CD4-positive, CD25-positive, alpha-beta regulatory T cell (primary cell): ENCODE measurements around the gene PYCARD. TPM values are rescaled to one million over a fixed set of nuclear protein-coding genes. Genes with fewer than 3 reads are reported as not detected.

ENCODE experiments used
- ATAC-seq, 2 donors: fragments of 150-1000 bp; cut with Tn5 transposase; one replicate each; pipeline ENCODE4 v1.10.0; 2021; ENCODE audit warnings: low read depth in 2 of 2, moderate number of reproducible peaks in 2 of 2, moderate library complexity in 1 of 2
- DNase-seq, 3 donors: peaks; one replicate each; pipeline versions ENCODE4 v3.0.0 to v3.0.0-alpha.2; 2012 to 2022; ENCODE audit warnings: mixed read lengths in 1 of 3
- H3K27ac ChIP-seq: one replicate; pipeline ENCODE4 v1.7.0; 2013; ENCODE audit warnings: mild to moderate bottlenecking, low read length; ENCODE audit not compliant: insufficient read depth, poor library complexity, severe bottlenecking
- H3K27me3 ChIP-seq: one replicate; pipeline ENCODE4 v1.7.0; 2013; ENCODE audit warnings: low read length; ENCODE audit not compliant: control insufficient read depth, insufficient read depth
- H3K36me3 ChIP-seq: one replicate; pipeline ENCODE4 v1.7.0; 2013; ENCODE audit warnings: mild to moderate bottlenecking, low read length, moderate library complexity; ENCODE audit not compliant: control insufficient read depth, insufficient read depth
- H3K4me1 ChIP-seq: 2 replicates; pipeline ENCODE4 v1.7.0; 2013; ENCODE audit warnings: mild to moderate bottlenecking, low read length; ENCODE audit not compliant: insufficient read depth, control insufficient read depth, poor library complexity, severe bottlenecking
- H3K4me3 ChIP-seq: one replicate; pipeline ENCODE4 v1.7.0; 2013; ENCODE audit warnings: low read depth, mild to moderate bottlenecking, low read length, moderate library complexity
- H3K9me3 ChIP-seq, 2 experiments: 1 replicate in 1 of 2; 2 replicates in 1 of 2; pipeline ENCODE4 v1.7.0; 2013; ENCODE audit warnings: low read length in 2 of 2, mild to moderate bottlenecking in 1 of 2, moderate library complexity in 1 of 2; ENCODE audit not compliant: control insufficient read depth in 2 of 2
- H3K27ac Mint-ChIP-seq, 3 donors: one replicate each; pipeline ENCODE4 v1.8.0; 2020 to 2022; ENCODE audit warnings: mild to moderate bottlenecking in 3 of 3, mixed read lengths in 3 of 3, moderate library complexity in 2 of 3
- H3K27me3 Mint-ChIP-seq: one replicate; pipeline ENCODE4 v1.8.0; 2022; ENCODE audit warnings: mild to moderate bottlenecking, mixed read lengths
- H3K36me3 Mint-ChIP-seq: one replicate; pipeline ENCODE4 v1.8.0; 2020; ENCODE audit warnings: mixed read lengths
- H3K4me1 Mint-ChIP-seq, 4 donors: one replicate each; pipeline ENCODE4 v1.8.0; 2020 to 2022; ENCODE audit warnings: mixed read lengths in 4 of 4, mild to moderate bottlenecking in 1 of 4
- H3K4me3 Mint-ChIP-seq, 4 donors: one replicate each; pipeline ENCODE4 v1.8.0; 2020 to 2022; ENCODE audit warnings: mild to moderate bottlenecking in 4 of 4, mixed read lengths in 4 of 4, moderate library complexity in 3 of 4
- H3K9me3 Mint-ChIP-seq, 7 donors: one replicate each; pipeline ENCODE4 v1.8.0; 2020 to 2022; ENCODE audit warnings: mixed read lengths in 7 of 7, mild to moderate bottlenecking in 3 of 7, moderate library complexity in 2 of 7
- polyA plus RNA-seq, 4 donors: library from polyadenylated mRNA; unstranded; fragments of 300-500 nt; fragmentation: Illumina TruSeq; gene quantifications; one replicate each; pipeline ENCODE4 v1.2.3, GENCODE V29; 2021
- total RNA-seq: library from RNA; stranded (reverse); gene quantifications from one replicate; pipeline ENCODE4 v1.2.3, GENCODE V29; 2022

Gene PYCARD
- total and polyA plus RNA-seq, 5 donors from 2014 or later, result 25.0 to 82.9 (median 67.0) TPM

DNA sequence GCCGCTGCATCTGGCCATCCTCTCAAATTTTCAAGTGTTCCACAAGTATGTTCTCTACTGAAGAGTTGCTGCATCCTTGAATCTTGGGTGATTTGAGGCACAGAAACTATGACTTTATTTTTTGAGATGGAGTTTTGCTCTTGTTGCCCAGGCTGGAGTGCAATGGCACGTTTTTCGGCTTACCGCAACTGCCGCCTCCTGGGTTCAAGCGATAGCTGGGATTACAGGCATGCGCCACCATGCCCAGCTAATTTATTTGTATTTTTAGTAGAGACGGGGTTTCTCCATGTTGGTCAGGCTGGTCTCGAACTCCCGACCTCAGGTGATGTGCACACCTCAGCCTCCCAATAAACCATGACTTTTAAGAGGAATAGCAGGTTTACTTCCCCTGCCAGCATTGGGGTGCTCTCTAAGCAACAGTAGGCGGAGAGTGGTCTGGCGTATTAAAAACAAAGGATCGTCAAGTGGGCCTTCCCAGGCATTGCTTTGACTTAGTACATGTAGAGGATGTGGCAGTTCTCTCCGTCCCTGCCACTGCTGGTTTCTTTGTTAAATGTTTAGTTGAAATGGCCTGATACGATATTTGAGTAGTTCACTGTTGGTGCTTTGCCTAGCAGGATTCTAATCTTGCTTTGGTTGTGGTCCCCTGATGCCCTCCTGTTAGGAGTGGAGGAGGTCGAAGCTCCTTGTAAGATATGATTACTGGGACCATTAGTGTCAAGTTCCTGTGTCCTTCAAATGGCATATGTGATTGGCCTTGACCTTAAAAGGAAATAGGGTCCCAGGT, 9.5 kb downstream of the PYCARD start:
- no peak for ATAC-seq
- Histone ChIP-seq H3K36me3 (peaks cover 84% of the 10 kb centered on the region), H3K4me3 (no peak overlapping the region), H3K4me1 (peaks cover 13% of the 10 kb centered on the region), H3K27me3 (no peaks in the 10 kb centered on the region), H3K27ac (no peak overlapping the region), H3K9me3 (no peaks in the 10 kb centered on the region)
- Mint-ChIP-seq H3K27me3 (peaks cover 6% of the 10 kb centered on the region), H3K27ac (peak overlapping the region in 2 of 3 donors; percentile 10 to 12), H3K9me3 (no peaks in the 10 kb centered on the region), H3K4me3 (peak overlapping the region in 1 of 4 donors; percentile 81), H3K36me3 (peaks cover 68% of the 10 kb centered on the region), H3K4me1 (peaks cover 34 to 59% (median 48%) of the 10 kb centered on the region in 4 donors)
- DNase-seq, result no peak

DNA sequence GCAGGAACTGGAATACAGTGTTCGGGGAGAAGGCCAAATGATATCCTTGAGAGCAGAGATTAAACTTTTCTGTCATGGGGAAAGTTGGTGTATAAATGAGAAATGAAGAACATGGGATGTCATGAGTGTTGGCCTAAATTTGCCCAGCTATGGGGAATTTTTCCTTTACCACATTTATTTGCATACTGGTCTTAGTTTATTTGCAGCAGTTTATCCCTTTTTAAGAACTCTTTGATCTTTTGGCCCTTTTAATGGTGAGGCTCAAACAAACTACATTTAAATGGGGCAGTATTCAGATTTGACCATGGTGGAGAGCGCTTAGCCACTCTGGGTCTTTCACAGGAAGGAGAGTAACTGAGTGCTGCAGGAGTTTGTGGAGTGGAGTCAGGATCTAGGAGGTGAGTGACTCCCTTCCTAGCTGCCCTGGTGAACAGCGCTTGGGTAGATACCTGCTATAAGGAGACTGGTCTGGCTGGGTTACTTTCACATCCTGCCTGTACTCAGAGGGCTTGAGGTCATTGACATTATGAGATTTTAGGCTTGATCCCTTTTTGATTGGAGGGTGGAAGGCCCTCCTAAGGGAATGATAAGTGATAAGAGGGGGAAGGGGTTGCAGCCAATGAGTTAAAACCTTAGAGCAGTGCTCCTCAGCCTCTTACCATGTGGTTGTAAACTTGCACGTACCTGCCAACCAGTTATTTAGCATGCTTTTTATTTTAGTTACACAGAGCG, 10.7 kb downstream of the PYCARD start:
- Histone ChIP-seq H3K4me3 (no peak overlapping the region), H3K27ac (no peak overlapping the region), H3K4me1 (peaks cover 20% of the 10 kb centered on the region), H3K36me3 (peaks cover 96% of the 10 kb centered on the region), H3K27me3 (no peaks in the 10 kb centered on the region), H3K9me3 (no peaks in the 10 kb centered on the region)
- Mint-ChIP-seq H3K4me1 (peaks cover 38 to 68% (median 57%) of the 10 kb centered on the region in 4 donors), H3K9me3 (peaks cover 0 to 2% (median 0%) of the 10 kb centered on the region in 7 donors), H3K27me3 (peaks cover 6% of the 10 kb centered on the region), H3K27ac (peak overlapping the region in 2 of 3 donors; percentile 43 to 72), H3K4me3 (peak overlapping the region in 2 of 4 donors; percentile 49 to 86), H3K36me3 (peaks cover 78% of the 10 kb centered on the region)
- no peak for DNase-seq
- no peak for ATAC-seq

DNA sequence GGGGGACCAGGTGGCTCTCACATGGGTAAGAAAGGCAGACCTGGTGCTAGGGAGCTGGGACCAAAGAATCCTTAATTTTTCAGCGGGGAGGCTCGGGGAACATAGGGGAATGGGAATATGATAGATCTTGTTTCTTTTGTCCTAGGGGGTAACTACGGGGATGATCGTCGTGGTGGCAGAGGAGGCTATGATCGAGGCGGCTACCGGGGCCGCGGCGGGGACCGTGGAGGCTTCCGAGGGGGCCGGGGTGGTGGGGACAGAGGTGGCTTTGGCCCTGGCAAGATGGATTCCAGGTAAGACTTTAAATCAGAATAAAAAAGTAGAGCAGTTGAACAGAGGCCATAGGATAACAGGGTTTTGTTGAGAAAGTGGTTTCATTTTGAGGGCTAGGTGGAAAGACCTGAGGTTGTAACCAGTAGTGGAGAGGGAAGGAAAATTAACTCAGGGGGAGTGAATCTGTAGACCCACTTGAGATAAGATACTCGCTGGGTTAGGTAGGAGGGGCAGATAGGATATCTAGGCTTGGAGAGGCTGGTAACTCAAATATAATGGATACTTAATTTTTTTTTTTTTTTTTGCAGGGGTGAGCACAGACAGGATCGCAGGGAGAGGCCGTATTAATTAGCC, 11.6 kb downstream of the PYCARD start:
- Mint-ChIP-seq H3K27me3 (peaks cover 6% of the 10 kb centered on the region), H3K4me3 (peak overlapping the region in 3 of 4 donors; percentile 30 to 86 (median 34)), H3K36me3 (peaks cover 83% of the 10 kb centered on the region), H3K27ac (peak overlapping the region in 1 of 3 donors; percentile 72), H3K4me1 (peaks cover 46 to 72% (median 62%) of the 10 kb centered on the region in 4 donors), H3K9me3 (peaks cover 0 to 2% (median 0%) of the 10 kb centered on the region in 7 donors)
- H3K4me1 ChIP-seq, result peaks cover 28% of the 10 kb centered on the region
- DNase-seq, result no peak
- no peaks in the 10 kb centered on the region for H3K27me3 ChIP-seq
- H3K4me3 ChIP-seq, result no peak overlapping the region
- no peak overlapping the region for H3K27ac ChIP-seq
- ATAC-seq, result no peak
- H3K9me3 ChIP-seq, result no peaks in the 10 kb centered on the region
- H3K36me3 ChIP-seq, result peaks cover 99% of the 10 kb centered on the region

DNA sequence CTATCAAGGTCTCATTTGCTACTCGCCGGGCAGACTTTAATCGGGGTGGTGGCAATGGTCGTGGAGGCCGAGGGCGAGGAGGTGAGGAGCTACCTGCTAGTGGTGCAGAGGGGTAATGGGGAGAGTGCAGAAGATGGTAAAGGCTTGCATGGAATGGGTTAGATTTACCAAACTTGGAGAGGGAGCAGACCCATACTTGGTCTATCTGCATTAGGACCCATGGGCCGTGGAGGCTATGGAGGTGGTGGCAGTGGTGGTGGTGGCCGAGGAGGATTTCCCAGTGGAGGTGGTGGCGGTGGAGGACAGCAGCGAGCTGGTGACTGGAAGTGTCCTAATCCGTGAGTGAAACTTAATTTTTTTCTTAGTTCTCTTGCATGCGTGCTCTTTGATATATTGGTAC, 12.5 kb downstream of the PYCARD start:
- peak overlapping the region in 2 of 3 donors; percentile 61 to 72 for H3K27ac Mint-ChIP-seq
- ATAC-seq, result no peak
- Histone ChIP-seq H3K36me3 (peaks cover 100% of the 10 kb centered on the region), H3K27me3 (no peaks in the 10 kb centered on the region), H3K9me3 (no peaks in the 10 kb centered on the region), H3K27ac (no peak overlapping the region), H3K4me1 (peaks cover 33% of the 10 kb centered on the region), H3K4me3 (no peak overlapping the region)
- H3K4me1 Mint-ChIP-seq, result peaks cover 50 to 81% (median 66%) of the 10 kb centered on the region in 4 donors
- no peak for DNase-seq
- peaks cover 86% of the 10 kb centered on the region for H3K36me3 Mint-ChIP-seq
- H3K4me3 Mint-ChIP-seq, result peak overlapping the region in 3 of 4 donors; percentile 36 to 86 (median 43)
- peaks cover 0 to 2% (median 0%) of the 10 kb centered on the region in 7 donors for H3K9me3 Mint-ChIP-seq
- peaks cover 6% of the 10 kb centered on the region for H3K27me3 Mint-ChIP-seq

DNA sequence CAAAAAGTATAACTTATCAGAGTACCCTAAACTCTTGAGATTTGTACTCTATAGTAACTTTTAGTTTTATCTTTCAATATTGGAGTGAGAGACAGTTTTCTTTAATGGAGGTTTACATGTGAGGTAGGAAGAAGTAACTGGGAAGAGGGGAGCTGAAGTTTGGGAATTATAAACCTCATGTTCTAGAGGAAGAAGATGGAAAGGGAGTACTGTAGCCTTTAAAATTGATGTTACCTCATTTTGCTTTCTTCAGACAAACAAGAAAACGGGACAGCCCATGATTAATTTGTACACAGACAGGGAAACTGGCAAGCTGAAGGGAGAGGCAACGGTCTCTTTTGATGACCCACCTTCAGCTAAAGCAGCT, 13.2 kb downstream of the PYCARD start:
- DNase-seq (no peak), ATAC-seq (no peak)
- H3K27ac ChIP-seq, result peak overlapping the region; percentile 30
- Mint-ChIP-seq H3K9me3 (peaks cover 0 to 2% (median 0%) of the 10 kb centered on the region in 7 donors), H3K27ac (peak overlapping the region in 2 of 3 donors; percentile 4 to 61), H3K36me3 (peaks cover 87% of the 10 kb centered on the region), H3K4me1 (peaks cover 51 to 87% (median 69%) of the 10 kb centered on the region in 4 donors), H3K4me3 (peak overlapping the region in 1 of 4 donors; percentile 87), H3K27me3 (peaks cover 6% of the 10 kb centered on the region)
- H3K36me3 ChIP-seq, result peaks cover 99% of the 10 kb centered on the region
- no peaks in the 10 kb centered on the region for H3K27me3 ChIP-seq
- H3K4me1 ChIP-seq, result peaks cover 29% of the 10 kb centered on the region
- no peak overlapping the region for H3K4me3 ChIP-seq
- no peaks in the 10 kb centered on the region for H3K9me3 ChIP-seq

DNA sequence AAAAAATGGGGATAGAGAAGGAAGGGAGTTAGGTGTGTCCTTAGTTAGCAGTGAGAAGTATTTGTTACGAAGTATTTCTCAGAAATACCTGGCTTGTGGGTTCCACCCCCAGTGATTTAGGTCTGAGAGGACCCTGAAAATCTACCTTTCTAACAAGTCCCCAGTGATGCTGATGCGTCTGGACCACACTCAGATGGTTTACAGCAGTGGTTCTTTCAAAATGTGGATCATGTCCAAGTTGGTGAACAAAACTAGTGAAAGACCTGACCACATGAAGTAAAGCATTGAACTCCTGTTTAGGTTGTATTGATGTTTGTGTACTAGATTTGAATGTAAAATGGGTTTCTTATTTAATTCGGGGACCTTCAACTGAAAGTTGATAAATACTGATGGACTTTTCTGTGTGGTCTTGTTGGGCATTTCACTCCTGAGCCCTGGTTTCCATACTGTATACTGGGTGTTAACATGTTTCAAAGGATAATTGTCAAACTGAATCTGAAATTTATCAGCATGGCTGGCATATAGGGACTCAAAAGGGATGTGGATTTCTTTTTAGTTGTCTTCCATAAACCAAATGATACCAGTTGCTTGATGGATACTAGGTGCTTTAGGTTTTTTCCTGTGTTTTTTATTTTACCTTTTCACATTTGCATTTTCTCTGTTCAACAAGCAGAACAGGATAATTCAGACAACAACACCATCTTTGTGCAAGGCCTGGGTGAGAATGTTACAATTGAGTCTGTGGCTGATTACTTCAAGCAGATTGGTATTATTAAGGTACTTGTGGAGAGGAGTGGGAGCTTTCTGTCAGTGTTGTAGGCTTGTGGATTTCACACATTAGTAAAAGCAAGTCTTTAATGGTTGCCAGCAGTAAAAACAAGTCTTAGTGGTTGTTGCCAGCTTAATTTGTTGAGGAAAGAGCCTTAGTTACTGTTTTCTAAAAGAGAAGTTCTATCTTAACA, 13.8 kb downstream of the PYCARD start:
- H3K36me3 ChIP-seq, result peaks cover 99% of the 10 kb centered on the region
- Mint-ChIP-seq H3K9me3 (peaks cover 0 to 2% (median 0%) of the 10 kb centered on the region in 7 donors), H3K4me3 (peak overlapping the region in 1 of 4 donors; percentile 87), H3K36me3 (peaks cover 85% of the 10 kb centered on the region), H3K27ac (peak overlapping the region in 1 of 3 donors; percentile 61), H3K4me1 (peaks cover 53 to 86% (median 73%) of the 10 kb centered on the region in 4 donors), H3K27me3 (peaks cover 6% of the 10 kb centered on the region)
- H3K9me3 ChIP-seq, result no peaks in the 10 kb centered on the region
- H3K4me3 ChIP-seq, result no peak overlapping the region
- peak overlapping the region; percentile 30 for H3K27ac ChIP-seq
- H3K4me1 ChIP-seq, result peaks cover 29% of the 10 kb centered on the region
- no peaks in the 10 kb centered on the region for H3K27me3 ChIP-seq
- DNase-seq, result no peak
- ATAC-seq, result no peak
